Measurements from ENCODE around the gene TAPBP.
A peak's percentile ranks its signal among the peaks of the same experiment; 100 is the strongest.
"Not testable (repeated sequence)": the region's sequence is repeated elsewhere in the genome, so short reads cannot be mapped to it uniquely, and the experiment has no call there.

Gene TAPBP

GRCh38 chr6:33313709-33314514 lies at the start of gene TAPBP:
Gene TAPBP (minus strand): TSS chr6:33314078. CDS start chr6:33314041, 37 bp downstream.
- peak; percentile 95 for DNase-seq

- DNase-seq, result not testable (repeated sequence)
These were observed 49.6 kb upstream of the TAPBP start for GRCh38 chr6:33363486-33363885.

- DNase-seq, result no peak
These were observed 45.5 kb upstream of the TAPBP start for GRCh38 chr6:33359331-33359730.

- DNase-seq, result not testable (repeated sequence)
These were observed 43.4 kb upstream of the TAPBP start for GRCh38 chr6:33357160-33357871.

GRCh38 chr6:33356295-33356694 lies 42.4 kb upstream of the TAPBP start:
- no peak for DNase-seq

- not testable (repeated sequence) for DNase-seq
These were observed 42.0 kb upstream of the TAPBP start for GRCh38 chr6:33355860-33356259.

- DNase-seq, result no peak
These were observed 33.9 kb upstream of the TAPBP start for GRCh38 chr6:33347816-33348215.

GRCh38 chr6:33346972-33347371 lies 33.1 kb upstream of the TAPBP start:
- not testable (repeated sequence) for DNase-seq

- peak; percentile 84 to 91 for DNase-seq
These were observed 31.1 kb upstream of the TAPBP start for GRCh38 chr6:33344701-33345697.

- peak; percentile 89 to 92 for DNase-seq
These were observed 30.2 kb upstream of the TAPBP start for GRCh38 chr6:33343953-33344611.

GRCh38 chr6:33343606-33343952 lies 29.7 kb upstream of the TAPBP start:
- not testable (repeated sequence) for DNase-seq

GRCh38 chr6:33339193-33339592 lies 25.3 kb upstream of the TAPBP start:
- DNase-seq, result no peak

- no peak for DNase-seq
These were observed 22.6 kb upstream of the TAPBP start for GRCh38 chr6:33336495-33336894.

- DNase-seq, result no peak
These were observed 22.0 kb upstream of the TAPBP start for GRCh38 chr6:33335916-33336315.

GRCh38 chr6:33333666-33334065 lies 19.8 kb upstream of the TAPBP start:
- no peak for DNase-seq

GRCh38 chr6:33330736-33331135 lies 16.9 kb upstream of the TAPBP start:
- no peak for DNase-seq

GRCh38 chr6:33329058-33329457 lies 15.2 kb upstream of the TAPBP start:
- DNase-seq, result no peak

GRCh38 chr6:33324125-33324524 lies 10.2 kb upstream of the TAPBP start:
- DNase-seq, result no peak

- no peak for DNase-seq
These were observed 9.7 kb upstream of the TAPBP start for GRCh38 chr6:33323623-33323948.

- DNase-seq, result no peak
These were observed 7.3 kb upstream of the TAPBP start for GRCh38 chr6:33321227-33321626.

- no peak for DNase-seq
These were observed 6.7 kb upstream of the TAPBP start for GRCh38 chr6:33320315-33321181.

- no peak for DNase-seq
These were observed 6.0 kb upstream of the TAPBP start for GRCh38 chr6:33319939-33320314.
